ENCODE data around the gene MAGI1. TPM values are rescaled to one million over a fixed set of nuclear protein-coding genes. Genes with fewer than 3 reads are reported as not detected.
"Not testable (repeated sequence)": the region's sequence is repeated elsewhere in the genome, so short reads cannot be mapped to it uniquely, and the experiment has no call there.

Gene MAGI1
- total RNA-seq, 6 donors from 2014 or later, result 33.0 to 72.9 (median 62.4) TPM

GRCh38 chr3:65615329-65615728, 423.4 kb downstream of the MAGI1 start:
- no peak for ATAC-seq (ENCODE audit: low FRiP score in 2 of 2)
- Histone ChIP-seq H3K9me3 (no peaks in the 10 kb centered on the region), H3K27ac (no peak overlapping the region), H3K27me3 (no peaks in the 10 kb centered on the region), H3K36me3 (no peaks in the 10 kb centered on the region), H3K4me3 (no peak overlapping the region), H3K4me1 (peaks cover 0 to 9% (median 4%) of the 10 kb centered on the region in 4 donors)
- no peak for DNase-seq
- TF ChIP-seq, protein P1, sequence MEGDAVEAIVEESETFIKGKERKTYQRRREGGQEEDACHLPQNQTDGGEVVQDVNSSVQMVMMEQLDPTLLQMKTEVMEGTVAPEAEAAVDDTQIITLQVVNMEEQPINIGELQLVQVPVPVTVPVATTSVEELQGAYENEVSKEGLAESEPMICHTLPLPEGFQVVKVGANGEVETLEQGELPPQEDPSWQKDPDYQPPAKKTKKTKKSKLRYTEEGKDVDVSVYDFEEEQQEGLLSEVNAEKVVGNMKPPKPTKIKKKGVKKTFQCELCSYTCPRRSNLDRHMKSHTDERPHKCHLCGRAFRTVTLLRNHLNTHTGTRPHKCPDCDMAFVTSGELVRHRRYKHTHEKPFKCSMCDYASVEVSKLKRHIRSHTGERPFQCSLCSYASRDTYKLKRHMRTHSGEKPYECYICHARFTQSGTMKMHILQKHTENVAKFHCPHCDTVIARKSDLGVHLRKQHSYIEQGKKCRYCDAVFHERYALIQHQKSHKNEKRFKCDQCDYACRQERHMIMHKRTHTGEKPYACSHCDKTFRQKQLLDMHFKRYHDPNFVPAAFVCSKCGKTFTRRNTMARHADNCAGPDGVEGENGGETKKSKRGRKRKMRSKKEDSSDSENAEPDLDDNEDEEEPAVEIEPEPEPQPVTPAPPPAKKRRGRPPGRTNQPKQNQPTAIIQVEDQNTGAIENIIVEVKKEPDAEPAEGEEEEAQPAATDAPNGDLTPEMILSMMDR (IDR thresholded peaks at IDR 0.05), result no peak
- TF ChIP-seq POLR2AphosphoS5 (IDR thresholded peaks at IDR 0.05) (no peak), EP300 (IDR thresholded peaks at IDR 0.05) (no peak), POLR2A (IDR thresholded peaks at IDR 0.05) (no peak)
- WGBS, 2 donors, result 90 to 96% methylated on average over 4 of the region's 4 CpGs

DNA sequence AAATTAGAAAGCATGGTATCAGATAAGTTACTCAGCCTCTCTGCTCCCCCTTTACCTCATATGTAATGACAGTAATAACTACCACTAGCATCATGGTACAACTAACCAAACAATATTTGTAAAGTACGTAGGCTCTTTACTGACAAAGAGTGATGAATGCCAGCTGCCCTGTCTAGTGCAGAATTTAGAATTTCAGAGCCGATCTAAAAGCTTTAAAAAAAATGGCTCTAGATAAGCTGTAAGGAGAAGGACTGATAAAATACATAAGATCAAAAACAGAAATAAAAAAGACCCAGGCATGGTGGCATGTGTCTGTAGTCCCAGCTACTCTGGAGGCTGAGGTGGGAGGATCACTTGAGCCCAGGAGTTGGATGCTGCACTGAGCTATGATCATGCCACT, 424.1 kb downstream of the MAGI1 start:
- WGBS, 2 donors, result 65 to 74% methylated on average over 2 of the region's 2 CpGs
- Histone ChIP-seq H3K36me3 (no peaks in the 10 kb centered on the region), H3K27ac (no peak overlapping the region), H3K4me3 (no peak overlapping the region), H3K9me3 (no peaks in the 10 kb centered on the region), H3K27me3 (no peaks in the 10 kb centered on the region), H3K4me1 (peaks cover 0 to 3% (median 2%) of the 10 kb centered on the region in 4 donors)
- DNase-seq (no peak), ATAC-seq (ENCODE audit: low FRiP score in 2 of 2) (no peak)
- TF ChIP-seq POLR2A (IDR thresholded peaks at IDR 0.05) (no peak), EP300 (IDR thresholded peaks at IDR 0.05) (no peak), POLR2AphosphoS5 (IDR thresholded peaks at IDR 0.05) (no peak)
- TF ChIP-seq, protein P1 (IDR thresholded peaks at IDR 0.05), result no peak

DNA sequence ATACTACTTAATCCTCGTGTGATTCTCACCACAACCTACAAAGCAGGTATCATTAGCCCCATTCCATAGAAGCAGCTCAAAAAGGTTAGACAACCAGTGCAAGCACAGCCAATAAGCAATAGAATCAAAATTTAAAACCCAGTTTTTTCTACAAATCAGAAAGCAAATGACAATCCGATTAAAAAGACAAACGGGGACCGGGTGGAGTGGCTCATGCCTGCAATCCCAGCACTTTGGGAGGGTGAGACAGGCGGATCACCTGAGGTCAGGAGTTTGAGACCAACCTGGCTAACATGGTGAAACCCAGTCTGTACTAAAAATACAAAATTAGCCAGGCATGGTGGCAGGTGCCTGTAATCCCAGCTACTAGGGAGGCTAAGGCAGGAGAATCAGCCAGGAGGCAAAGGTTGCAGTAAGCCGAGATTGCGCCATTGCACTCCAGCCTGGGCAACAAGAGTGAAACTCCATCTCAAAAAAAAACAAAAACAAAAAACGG, 430.7 kb downstream of the MAGI1 start:
- not testable (repeated sequence) for H3K27ac ChIP-seq; H3K4me3 ChIP-seq; H3K36me3 ChIP-seq; ATAC-seq (ENCODE audit: low FRiP score in 2 of 2); H3K9me3 ChIP-seq; DNase-seq; H3K4me1 ChIP-seq; H3K27me3 ChIP-seq
- 92 to 93% methylated on average over 8 of the region's 8 CpGs for WGBS, 2 donors

- DNase-seq (no peak), ATAC-seq (ENCODE audit: low FRiP score in 2 of 2) (no peak)
- TF ChIP-seq, protein P1 (IDR thresholded peaks at IDR 0.05), result no peak
- TF ChIP-seq POLR2A (IDR thresholded peaks at IDR 0.05) (no peak), POLR2AphosphoS5 (IDR thresholded peaks at IDR 0.05) (no peak), EP300 (IDR thresholded peaks at IDR 0.05) (no peak)
- no peak overlapping the region for H3K27ac ChIP-seq
- no peaks in the 10 kb centered on the region for H3K27me3 ChIP-seq
- no peaks in the 10 kb centered on the region for H3K9me3 ChIP-seq
- H3K36me3 ChIP-seq, result no peaks in the 10 kb centered on the region
- H3K4me1 ChIP-seq, result peaks cover 0 to 6% (median 0%) of the 10 kb centered on the region in 4 donors
- H3K4me3 ChIP-seq, result no peak overlapping the region
Observed at GRCh38 chr3:65607101-65607500, 431.6 kb downstream of the MAGI1 start.

GRCh38 chr3:65605876-65606432, 432.8 kb downstream of the MAGI1 start:
- no peak overlapping the region for H3K27ac ChIP-seq
- ATAC-seq (ENCODE audit: low FRiP score in 2 of 2) (no peak), DNase-seq (no peak)
- no peak for TF ChIP-seq POLR2AphosphoS5 (IDR thresholded peaks at IDR 0.05)
- TF ChIP-seq, protein P1 (IDR thresholded peaks at IDR 0.05), result no peak
- TF ChIP-seq POLR2A (IDR thresholded peaks at IDR 0.05), result no peak
- no peak for TF ChIP-seq EP300 (IDR thresholded peaks at IDR 0.05)
- peaks cover 0 to 6% (median 0%) of the 10 kb centered on the region in 4 donors for H3K4me1 ChIP-seq
- H3K27me3 ChIP-seq, result no peaks in the 10 kb centered on the region
- H3K36me3 ChIP-seq, result no peaks in the 10 kb centered on the region
- no peak overlapping the region for H3K4me3 ChIP-seq
- no peaks in the 10 kb centered on the region for H3K9me3 ChIP-seq
- 78 to 88% methylated on average over 5 of the region's 5 CpGs for WGBS, 2 donors
